ENCODE data around the gene STX11.
"Not testable (repeated sequence)": the region's sequence is repeated elsewhere in the genome, so short reads cannot be mapped to it uniquely, and the experiment has no call there.

Gene STX11

GRCh38 chr6:144178323-144178722 lies 28.0 kb downstream of the STX11 start:
- DNase-seq = no peak

GRCh38 chr6:144179237-144179636 lies 28.9 kb downstream of the STX11 start:
- no peak for DNase-seq

- no peak for DNase-seq
These were observed 29.5 kb downstream of the STX11 start for GRCh38 chr6:144179828-144180227.

- not testable (repeated sequence) for DNase-seq
These were observed 30.0 kb downstream of the STX11 start for GRCh38 chr6:144180354-144180753.

GRCh38 chr6:144181639-144182038 lies 31.3 kb downstream of the STX11 start:
- no peak for DNase-seq

- DNase-seq = not testable (repeated sequence)
These were observed 33.9 kb downstream of the STX11 start for GRCh38 chr6:144184186-144184585.

GRCh38 chr6:144185133-144185836 lies 35.0 kb downstream of the STX11 start:
- no peak for DNase-seq

GRCh38 chr6:144186817-144187625 lies 36.7 kb downstream of the STX11 start:
- no peak for DNase-seq

- no peak for DNase-seq
These were observed 39.0 kb downstream of the STX11 start for GRCh38 chr6:144189351-144189750.

GRCh38 chr6:144190080-144190479 lies 39.8 kb downstream of the STX11 start:
- DNase-seq = no peak

GRCh38 chr6:144190593-144190992 lies 40.3 kb downstream of the STX11 start:
- no peak for DNase-seq

- DNase-seq = no peak
These were observed 42.9 kb downstream of the STX11 start for GRCh38 chr6:144193181-144193580.

GRCh38 chr6:144194293-144194810 lies 44.0 kb downstream of the STX11 start:
- no peak for DNase-seq

GRCh38 chr6:144195671-144196270 lies 45.5 kb downstream of the STX11 start:
- DNase-seq = no peak

GRCh38 chr6:144197919-144198318 lies 47.6 kb downstream of the STX11 start:
- DNase-seq = no peak

GRCh38 chr6:144202879-144203468 lies 52.7 kb downstream of the STX11 start:
- DNase-seq = no peak

- DNase-seq = no peak
These were observed 60.8 kb downstream of the STX11 start for GRCh38 chr6:144211160-144211559.

GRCh38 chr6:144213315-144213714 lies 63.0 kb downstream of the STX11 start:
- no peak for DNase-seq

- no peak for DNase-seq
These were observed 63.7 kb downstream of the STX11 start for GRCh38 chr6:144214029-144214428.

GRCh38 chr6:144214622-144215401 lies 64.5 kb downstream of the STX11 start:
- DNase-seq = no peak

- DNase-seq = no peak
These were observed 65.2 kb downstream of the STX11 start for GRCh38 chr6:144215402-144215931.
